NCI-H1930 (cell line): ENCODE data around the gene LYPD6.

Experiments used
- DNase-seq, 2 experiments: peaks; one replicate each; lab custom pipeline; 2025; lab: John Stamatoyannopoulos, UW

LYPD6 gene

DNA sequence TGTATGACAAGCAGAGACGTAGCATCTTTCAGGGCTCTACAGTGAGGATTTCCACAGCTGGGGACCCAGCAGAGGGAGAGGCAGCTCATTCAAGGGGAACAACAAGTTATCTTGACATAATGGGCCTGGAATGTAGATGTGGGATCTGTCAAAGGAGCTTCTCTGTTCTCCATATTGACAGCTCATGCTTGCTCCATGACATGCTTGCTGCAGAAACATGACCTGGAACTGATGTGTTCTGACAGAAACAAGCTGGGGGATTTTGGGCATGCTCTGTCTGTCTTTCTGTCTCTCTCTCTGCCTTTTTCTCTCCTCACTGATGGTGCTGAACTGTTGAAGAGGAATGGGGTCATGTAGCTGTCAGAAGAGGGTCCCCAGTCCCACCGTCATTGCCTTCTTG, 177.6 kb downstream of the LYPD6 start:
- no peak for DNase-seq

DNA sequence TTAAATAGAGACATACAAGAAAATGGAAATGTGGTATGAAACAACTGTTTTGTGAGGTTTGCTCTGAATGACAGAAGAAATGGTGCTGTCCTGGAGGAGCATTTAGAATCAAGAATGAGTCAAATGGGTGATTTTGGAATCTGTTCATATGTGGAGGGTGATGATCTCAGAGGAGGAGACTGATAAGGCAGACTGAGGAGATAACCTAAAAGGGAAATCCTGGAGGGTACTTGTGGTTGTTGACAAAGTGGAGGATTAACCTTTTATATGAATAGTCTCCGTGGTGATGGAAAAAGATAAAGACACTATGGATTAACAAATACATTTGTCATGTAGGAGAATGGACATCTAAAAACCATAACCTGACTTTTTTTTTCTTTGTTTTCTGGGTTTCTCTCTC, 183.1 kb downstream of the LYPD6 start:
- DNase-seq = no peak
